ENCODE measurements around the gene PLA2G2C. TPM values are rescaled to one million over a fixed set of nuclear protein-coding genes. Genes with fewer than 3 reads are reported as not detected.

PLA2G2C gene
- total and polyA plus RNA-seq, 2 donors (not counting 3 experiments of a cell fraction or from before 2014, with no cell fraction given): not detected

DNA sequence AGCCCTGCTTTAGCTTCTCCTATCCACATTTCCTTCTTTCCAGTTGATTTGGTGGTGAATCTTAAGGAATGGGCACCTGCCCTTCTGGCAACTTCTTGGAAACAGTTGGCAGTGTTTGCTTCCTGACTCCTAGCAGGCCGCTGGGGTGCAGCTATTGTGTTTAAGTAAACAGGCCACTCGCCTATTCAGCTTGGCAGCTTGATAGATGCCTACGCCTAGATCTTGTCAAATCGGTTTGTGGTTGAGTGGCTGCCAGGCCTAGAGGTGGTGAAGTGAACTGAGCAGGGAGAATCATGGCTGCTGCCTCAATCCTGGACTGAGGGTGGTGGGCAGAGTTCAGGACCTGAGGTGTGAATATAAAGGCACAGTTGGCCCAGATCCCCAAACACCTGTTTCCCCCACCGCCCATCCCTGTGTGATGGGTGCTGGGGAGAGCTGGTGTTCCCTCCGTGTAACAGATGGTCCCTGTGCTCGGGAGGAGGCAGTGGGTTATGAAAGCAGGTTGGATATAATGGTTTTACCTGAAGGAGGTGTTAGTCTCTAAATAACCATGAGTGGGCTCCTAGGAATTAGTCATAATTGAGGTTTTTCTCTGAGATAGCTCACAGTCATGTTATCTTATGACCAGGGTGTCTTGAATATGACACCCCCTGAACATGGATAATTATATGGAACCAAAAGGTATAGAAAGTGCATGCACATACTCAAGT, 940 bp upstream of the PLA2G2C start:
- BruUV-seq (replicated peaks): no TSS peak
- dilution Hi-C loops (cut with MboI; ENCODE audit: extremely low pct_ligation_motif_present, low sequenced_read_pairs) (no loop called here), intact Hi-C loops (cut with micrococcal nuclease) (no loop called here)
- H3K36me3 ChIP-seq (ENCODE audit: control insufficient read depth in 2 of 2, extremely low read depth in 1 of 2, insufficient read depth in 2 of 2, low read length in 2 of 2): no peaks in the 10 kb centered on the region
- no peak for TF ChIP-seq EZH2 (IDR thresholded peaks at IDR 0.05; ENCODE audit: borderline replicate concordance, low read depth, low read length, severe bottlenecking)
- TF ChIP-seq, protein P1, sequence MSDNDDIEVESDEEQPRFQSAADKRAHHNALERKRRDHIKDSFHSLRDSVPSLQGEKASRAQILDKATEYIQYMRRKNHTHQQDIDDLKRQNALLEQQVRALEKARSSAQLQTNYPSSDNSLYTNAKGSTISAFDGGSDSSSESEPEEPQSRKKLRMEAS (IDR thresholded peaks at IDR 0.05; ENCODE audit: insufficient read depth, insufficient read length): no peak
- no peak for TF ChIP-seq POLR2AphosphoS5 (IDR thresholded peaks at IDR 0.05; ENCODE audit: insufficient read depth, low read depth, low read length)
- TF ChIP-seq JUN (IDR thresholded peaks at IDR 0.05; ENCODE audit: borderline replicate concordance, insufficient read depth, insufficient read length, low read depth): no peak
- H3K9me3 ChIP-seq (replicated peaks; ENCODE audit: control insufficient read depth, insufficient read depth, low read length): no peaks in the 10 kb centered on the region
- FAIRE-seq (no peak), DNase-seq (ENCODE audit: low read depth, low spot score) (no peak)
- no peaks in the 10 kb centered on the region for H3K9me1 ChIP-seq (replicated peaks; ENCODE audit: control insufficient read depth, extremely low read depth, insufficient read depth, low read length)
- no peaks in the 10 kb centered on the region for H4K20me1 ChIP-seq (replicated peaks; ENCODE audit: control insufficient read depth, extremely low read depth, insufficient read depth, low read length)
- H3K27ac ChIP-seq (ENCODE audit: insufficient read depth, low read depth, low read length): no peak overlapping the region
- no peak overlapping the region for H3K9ac ChIP-seq (replicated peaks; ENCODE audit: extremely low read depth, insufficient read depth, low read length)
- no peak overlapping the region for H3K4me2 ChIP-seq (ENCODE audit: insufficient read depth, low read length)
- H3K4me3 ChIP-seq (replicated peaks in 1 of 3; ENCODE audit: insufficient read depth in 1 of 3, low read depth in 1 of 3, low read length in 3 of 3): no peak overlapping the region
- ChIA-PET CTCF (interaction anchor here (1.2 to 2.5 kb wide), 3 partner anchors 9 to 267 kb away, joined by 3 to 7 read pairs (median 7); no protein-coding TSS in a partner anchor), POLR2A (no interaction called here)
- no peaks in the 10 kb centered on the region for H3K79me2 ChIP-seq (ENCODE audit: control insufficient read depth, insufficient read depth, low read length)
- H3K27me3 ChIP-seq (ENCODE audit: control insufficient read depth in 2 of 2, insufficient read depth in 2 of 2, low read length in 2 of 2): peaks cover 14 to 22% of the 10 kb centered on the region in 2 experiments
- no peak overlapping the region for H2AFZ ChIP-seq (ENCODE audit: low read depth, low read length)
- peaks cover 4% of the 10 kb centered on the region for H3K4me1 ChIP-seq (ENCODE audit: control insufficient read depth, extremely low read depth, insufficient read depth, low read length)

DNA sequence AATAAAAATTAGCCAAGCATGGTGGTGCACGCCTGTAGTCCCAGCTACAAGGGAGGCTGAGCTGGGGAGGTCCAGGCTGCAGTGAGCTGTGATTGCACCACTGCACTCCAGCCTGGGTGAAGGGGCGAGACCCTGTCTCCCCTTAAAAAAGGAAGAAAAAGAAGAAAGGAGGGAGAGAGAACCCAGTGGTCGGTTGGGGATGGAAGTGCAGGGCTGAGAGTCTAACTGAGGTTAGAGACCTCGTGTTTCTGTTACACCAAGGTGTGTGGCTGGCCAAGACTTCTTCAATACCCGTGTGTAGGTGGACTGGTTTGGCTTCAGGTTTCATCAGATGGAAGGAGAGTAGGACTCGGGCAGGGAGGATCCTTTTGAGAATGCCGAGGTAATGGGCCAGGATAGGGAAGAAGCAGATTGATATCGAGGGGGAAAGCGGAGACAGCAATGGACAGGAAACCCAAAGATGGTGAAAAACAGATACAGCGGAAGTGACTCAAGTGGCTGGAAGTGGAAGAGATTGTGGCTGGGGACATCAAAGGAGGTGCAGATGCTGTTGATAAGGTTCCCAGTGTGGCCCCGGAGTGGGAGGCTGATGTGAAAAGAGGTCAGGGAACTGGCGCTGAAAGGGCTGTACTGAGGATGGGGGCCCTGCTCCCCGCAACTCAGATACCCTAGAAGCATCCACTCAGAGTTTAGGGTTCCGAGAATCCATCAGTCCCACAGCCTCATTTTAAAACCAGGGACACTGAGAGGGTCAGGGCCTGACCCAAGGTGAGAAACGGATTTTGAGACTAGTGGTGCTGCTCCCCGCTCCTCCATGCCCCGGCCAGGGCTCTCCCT, 1.1 kb downstream of the PLA2G2C start:
- H3K9me1 ChIP-seq (replicated peaks; ENCODE audit: control insufficient read depth, extremely low read depth, insufficient read depth, low read length): no peaks in the 10 kb centered on the region
- dilution Hi-C loops (cut with MboI; ENCODE audit: extremely low pct_ligation_motif_present, low sequenced_read_pairs): no loop called here
- no peaks in the 10 kb centered on the region for H3K9me3 ChIP-seq (replicated peaks; ENCODE audit: control insufficient read depth, insufficient read depth, low read length)
- no peak overlapping the region for H3K4me3 ChIP-seq (replicated peaks in 1 of 3; ENCODE audit: insufficient read depth in 1 of 3, low read depth in 1 of 3, low read length in 3 of 3)
- H2AFZ ChIP-seq (ENCODE audit: low read depth, low read length): no peak overlapping the region
- ChIA-PET CTCF (no interaction called here), POLR2A (no interaction called here)
- H3K4me2 ChIP-seq (ENCODE audit: insufficient read depth, low read length): no peak overlapping the region
- no peak overlapping the region for H3K9ac ChIP-seq (replicated peaks; ENCODE audit: extremely low read depth, insufficient read depth, low read length)
- intact Hi-C loops (cut with micrococcal nuclease): no loop called here
- TF ChIP-seq JUN (IDR thresholded peaks at IDR 0.05; ENCODE audit: borderline replicate concordance, insufficient read depth, insufficient read length, low read depth): no peak
- TF ChIP-seq GATA2 (IDR thresholded peaks at IDR 0.05; ENCODE audit: insufficient read depth, insufficient read length, low read depth, low read length): peak; percentile 77
- no peak for TF ChIP-seq FOS (IDR thresholded peaks at IDR 0.05; ENCODE audit: borderline replicate concordance, insufficient read depth, low read length)
- TF ChIP-seq EZH2 (IDR thresholded peaks at IDR 0.05; ENCODE audit: borderline replicate concordance, low read depth, low read length, severe bottlenecking): peak; percentile 35
- TF ChIP-seq MYC (IDR thresholded peaks at IDR 0.05; ENCODE audit: low read depth, low read length): no peak
- no peak for TF ChIP-seq POLR2A (IDR thresholded peaks at IDR 0.05; ENCODE audit: low read depth, low read length)
- TF ChIP-seq, protein P2, sequence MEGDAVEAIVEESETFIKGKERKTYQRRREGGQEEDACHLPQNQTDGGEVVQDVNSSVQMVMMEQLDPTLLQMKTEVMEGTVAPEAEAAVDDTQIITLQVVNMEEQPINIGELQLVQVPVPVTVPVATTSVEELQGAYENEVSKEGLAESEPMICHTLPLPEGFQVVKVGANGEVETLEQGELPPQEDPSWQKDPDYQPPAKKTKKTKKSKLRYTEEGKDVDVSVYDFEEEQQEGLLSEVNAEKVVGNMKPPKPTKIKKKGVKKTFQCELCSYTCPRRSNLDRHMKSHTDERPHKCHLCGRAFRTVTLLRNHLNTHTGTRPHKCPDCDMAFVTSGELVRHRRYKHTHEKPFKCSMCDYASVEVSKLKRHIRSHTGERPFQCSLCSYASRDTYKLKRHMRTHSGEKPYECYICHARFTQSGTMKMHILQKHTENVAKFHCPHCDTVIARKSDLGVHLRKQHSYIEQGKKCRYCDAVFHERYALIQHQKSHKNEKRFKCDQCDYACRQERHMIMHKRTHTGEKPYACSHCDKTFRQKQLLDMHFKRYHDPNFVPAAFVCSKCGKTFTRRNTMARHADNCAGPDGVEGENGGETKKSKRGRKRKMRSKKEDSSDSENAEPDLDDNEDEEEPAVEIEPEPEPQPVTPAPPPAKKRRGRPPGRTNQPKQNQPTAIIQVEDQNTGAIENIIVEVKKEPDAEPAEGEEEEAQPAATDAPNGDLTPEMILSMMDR (IDR thresholded peaks at IDR 0.05; ENCODE audit: extremely low read depth in 1 of 2, insufficient read depth in 1 of 2, low read depth in 1 of 2, low read length in 2 of 2): no peak
- TF ChIP-seq, protein P1 (IDR thresholded peaks at IDR 0.05; ENCODE audit: insufficient read depth, insufficient read length): no peak
- TF ChIP-seq POLR2AphosphoS5 (IDR thresholded peaks at IDR 0.05; ENCODE audit: insufficient read depth, low read depth, low read length): no peak
- DNase-seq (ENCODE audit: low read depth, low spot score) (no peak), FAIRE-seq (peak; percentile 61)
- H3K36me3 ChIP-seq (ENCODE audit: control insufficient read depth in 2 of 2, extremely low read depth in 1 of 2, insufficient read depth in 2 of 2, low read length in 2 of 2): no peaks in the 10 kb centered on the region
- no peaks in the 10 kb centered on the region for H4K20me1 ChIP-seq (replicated peaks; ENCODE audit: control insufficient read depth, extremely low read depth, insufficient read depth, low read length)
- BruUV-seq (replicated peaks): no TSS peak
- peaks cover 4% of the 10 kb centered on the region for H3K4me1 ChIP-seq (ENCODE audit: control insufficient read depth, extremely low read depth, insufficient read depth, low read length)
- peaks cover 14 to 22% of the 10 kb centered on the region in 2 experiments for H3K27me3 ChIP-seq (ENCODE audit: control insufficient read depth in 2 of 2, insufficient read depth in 2 of 2, low read length in 2 of 2)
- no peak overlapping the region for H3K27ac ChIP-seq (ENCODE audit: insufficient read depth, low read depth, low read length)
- H3K79me2 ChIP-seq (ENCODE audit: control insufficient read depth, insufficient read depth, low read length): no peaks in the 10 kb centered on the region

All from endothelial cell of umbilical vein (primary cell).